OCI-LY3 (cell line): ENCODE data around the gene GRIN2A.

Source experiments
- H2AFZ ChIP-seq: fragments of 200-600, 300-600 bp; shearing (Covaris generic); 2 replicates; pipeline ENCODE4 v1.6.0; 2014; ENCODE audit warnings: antibody characterized with exemption, low read depth, low read length
- H3K27ac ChIP-seq: fragments of 200-600, 300-600 bp; sonication (generic); 2 replicates; pipeline ENCODE4 v1.5.1; 2014; ENCODE audit warnings: mild to moderate bottlenecking, low read length, moderate library complexity, mixed read lengths
- H3K27me3 ChIP-seq: fragments of 200-600, 300-600 bp; sonication (generic); 2 replicates; pipeline ENCODE4 v1.6.1; 2014; ENCODE audit warnings: low read depth, low read length, mixed read lengths
- H3K36me3 ChIP-seq: fragments of 200-600, 300-600 bp; sonication (generic); replicated peaks from 2 replicates; pipeline ENCODE3; 2014; ENCODE audit warnings: low read depth, low read length, mixed read lengths
- H3K4me1 ChIP-seq: fragments of 300-600, 200-600 bp; sonication (generic); 2 replicates; pipeline ENCODE4 v1.6.1; 2014; ENCODE audit warnings: low read length, mixed read lengths
- H3K4me2 ChIP-seq: fragments of 200-600, 300-600 bp; sonication (generic); 2 replicates; pipeline ENCODE4 v1.6.1; 2014; ENCODE audit warnings: low read length, mixed read lengths
- H3K4me3 ChIP-seq: fragments of 300-600, 200-600 bp; sonication (generic); 2 replicates; pipeline ENCODE4 v1.5.1; 2014; ENCODE audit warnings: antibody characterized with exemption, mild to moderate bottlenecking, low read length, moderate library complexity
- H3K79me2 ChIP-seq: fragments of 300-600, 200-600 bp; shearing (Covaris generic); 2 replicates; pipeline ENCODE4 v1.6.1; 2014; ENCODE audit warnings: mild to moderate bottlenecking, low read length, mixed read lengths
- H3K9ac ChIP-seq: fragments of 300-600, 200-600 bp; shearing (Covaris generic); 2 replicates; pipeline ENCODE4 v1.6.0; 2014; ENCODE audit warnings: mild to moderate bottlenecking, low read length, moderate library complexity
- H3K9me3 ChIP-seq: fragments of 200-600, 300-600 bp; shearing (Covaris generic); 2 replicates; pipeline ENCODE4 v1.6.1; 2014; ENCODE audit warnings: low read length, mixed read lengths; ENCODE audit not compliant: insufficient read depth
- H4K20me1 ChIP-seq: fragments of 200-600, 300-600 bp; sonication (generic); 2 replicates; pipeline ENCODE4 v1.6.1; 2016; ENCODE audit warnings: low read length, mixed read lengths; ENCODE audit not compliant: insufficient read depth
- CTCF ChIP-seq: fragments of 200-600, 300-600 bp; sonication (generic); IDR thresholded peaks from 2 replicates; pipeline ENCODE4 v1.5.1; 2014; ENCODE audit warnings: antibody characterized with exemption, low read length, low read depth
- EZH2phosphoT487 ChIP-seq: fragments of 200-600 bp; shearing (Covaris generic); IDR thresholded peaks from 2 replicates; pipeline ENCODE4 v1.6.1; 2018; ENCODE audit warnings: antibody characterized with exemption, mixed run types, low read depth

GRIN2A gene

GRCh38 chr16:9977333-9977897, 204.8 kb downstream of the GRIN2A start:
- H3K4me3 ChIP-seq: no peak overlapping the region
- no peak overlapping the region for H3K27ac ChIP-seq
- no peak overlapping the region for H3K9ac ChIP-seq
- no peaks in the 10 kb centered on the region for H3K79me2 ChIP-seq
- H3K27me3 ChIP-seq: peaks cover 3% of the 10 kb centered on the region; the same call in 1 of the 2 replicates
- TF ChIP-seq CTCF (no peak), EZH2phosphoT487 (no peak)
- H3K36me3 ChIP-seq: no peaks in the 10 kb centered on the region
- peaks cover 23% of the 10 kb centered on the region for H3K4me1 ChIP-seq
- no peaks in the 10 kb centered on the region for H3K9me3 ChIP-seq
- H3K4me2 ChIP-seq: no peak overlapping the region
- H2AFZ ChIP-seq: no peak overlapping the region
- H4K20me1 ChIP-seq: no peaks in the 10 kb centered on the region

DNA sequence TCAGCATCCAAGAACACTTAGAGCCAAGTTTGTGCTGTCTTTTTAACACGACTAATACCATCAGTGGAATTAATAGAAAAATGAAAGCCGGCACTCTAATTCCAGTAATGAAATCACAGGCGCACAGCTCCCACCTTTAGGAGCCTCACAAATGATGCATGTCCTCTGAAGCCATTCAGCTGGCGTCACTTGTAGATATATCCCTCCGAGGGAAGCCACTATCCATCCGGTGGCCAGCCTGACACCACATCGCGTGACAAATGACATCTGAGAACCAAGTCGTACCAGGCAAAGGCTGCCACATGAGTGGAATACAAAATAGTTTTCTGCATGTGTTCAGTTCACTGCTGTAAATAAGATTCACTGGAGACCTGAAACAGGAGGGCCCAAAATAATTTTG, 205.6 kb downstream of the GRIN2A start:
- Histone ChIP-seq H3K36me3 (no peaks in the 10 kb centered on the region), H3K79me2 (no peaks in the 10 kb centered on the region)

GRCh38 chr16:9971907-9972306, 210.3 kb downstream of the GRIN2A start:
- peaks cover 13% of the 10 kb centered on the region for H3K4me1 ChIP-seq
- no peak overlapping the region for H3K4me2 ChIP-seq
- H4K20me1 ChIP-seq: no peaks in the 10 kb centered on the region
- no peak overlapping the region for H2AFZ ChIP-seq
- no peak overlapping the region for H3K27ac ChIP-seq
- peaks cover 3% of the 10 kb centered on the region; the same call in 1 of the 2 replicates for H3K27me3 ChIP-seq
- no peaks in the 10 kb centered on the region for H3K36me3 ChIP-seq
- no peaks in the 10 kb centered on the region for H3K9me3 ChIP-seq
- no peaks in the 10 kb centered on the region for H3K79me2 ChIP-seq
- no peak overlapping the region for H3K9ac ChIP-seq
- TF ChIP-seq CTCF (no peak), EZH2phosphoT487 (no peak)
- no peak overlapping the region for H3K4me3 ChIP-seq

More for the DNA sequence above, 205.6 kb downstream of the GRIN2A start:
- TF ChIP-seq EZH2phosphoT487: no peak
- no peak for TF ChIP-seq CTCF
- Histone ChIP-seq H3K9me3 (no peaks in the 10 kb centered on the region), H4K20me1 (no peaks in the 10 kb centered on the region), H3K4me2 (no peak overlapping the region), H3K4me1 (peaks cover 23% of the 10 kb centered on the region), H2AFZ (no peak overlapping the region), H3K27ac (no peak overlapping the region), H3K9ac (no peak overlapping the region), H3K27me3 (peaks cover 3% of the 10 kb centered on the region; the same call in 1 of the 2 replicates), H3K4me3 (no peak overlapping the region)

GRCh38 chr16:9970796-9971195, 211.4 kb downstream of the GRIN2A start:
- Histone ChIP-seq H3K4me1 (peaks cover 18% of the 10 kb centered on the region), H3K4me3 (no peak overlapping the region), H3K79me2 (no peaks in the 10 kb centered on the region), H3K9ac (no peak overlapping the region), H3K36me3 (no peaks in the 10 kb centered on the region), H3K27ac (no peak overlapping the region), H4K20me1 (no peaks in the 10 kb centered on the region), H3K4me2 (no peak overlapping the region), H2AFZ (no peak overlapping the region), H3K9me3 (no peaks in the 10 kb centered on the region), H3K27me3 (peaks cover 3% of the 10 kb centered on the region; the same call in 1 of the 2 replicates)
- TF ChIP-seq CTCF (no peak), EZH2phosphoT487 (no peak)
